Gastrocnemius medialis (tissue), 4 donors: Measurements from ENCODE around the gene ADRA2B.

Experiments
- POLR2A ChIP-seq, 2 donors: fragments of 450-650 bp; IDR thresholded peaks; one replicate each; pipeline ENCODE4 v1.6.1; 2017; ENCODE audit warnings: antibody characterized with exemption in 2 of 2, mild to moderate bottlenecking in 2 of 2, moderate library complexity in 2 of 2
- TF ChIP-seq, protein P1 (sequence below), 5 experiments: fragments of 450-650 bp in 3 of 5; fragments of 200-600 bp in 2 of 5; sonication (generic) in 2 of 5; IDR thresholded peaks in 4 of 5; conservative IDR thresholded peaks in 1 of 5; 1 replicate in 4 of 5; 2 replicates in 1 of 5; pipeline ENCODE4 v1.5.1; 2016 to 2019; ENCODE audit warnings: antibody characterized with exemption in 5 of 5, mild to moderate bottlenecking in 3 of 5, moderate library complexity in 3 of 5

DNA sequence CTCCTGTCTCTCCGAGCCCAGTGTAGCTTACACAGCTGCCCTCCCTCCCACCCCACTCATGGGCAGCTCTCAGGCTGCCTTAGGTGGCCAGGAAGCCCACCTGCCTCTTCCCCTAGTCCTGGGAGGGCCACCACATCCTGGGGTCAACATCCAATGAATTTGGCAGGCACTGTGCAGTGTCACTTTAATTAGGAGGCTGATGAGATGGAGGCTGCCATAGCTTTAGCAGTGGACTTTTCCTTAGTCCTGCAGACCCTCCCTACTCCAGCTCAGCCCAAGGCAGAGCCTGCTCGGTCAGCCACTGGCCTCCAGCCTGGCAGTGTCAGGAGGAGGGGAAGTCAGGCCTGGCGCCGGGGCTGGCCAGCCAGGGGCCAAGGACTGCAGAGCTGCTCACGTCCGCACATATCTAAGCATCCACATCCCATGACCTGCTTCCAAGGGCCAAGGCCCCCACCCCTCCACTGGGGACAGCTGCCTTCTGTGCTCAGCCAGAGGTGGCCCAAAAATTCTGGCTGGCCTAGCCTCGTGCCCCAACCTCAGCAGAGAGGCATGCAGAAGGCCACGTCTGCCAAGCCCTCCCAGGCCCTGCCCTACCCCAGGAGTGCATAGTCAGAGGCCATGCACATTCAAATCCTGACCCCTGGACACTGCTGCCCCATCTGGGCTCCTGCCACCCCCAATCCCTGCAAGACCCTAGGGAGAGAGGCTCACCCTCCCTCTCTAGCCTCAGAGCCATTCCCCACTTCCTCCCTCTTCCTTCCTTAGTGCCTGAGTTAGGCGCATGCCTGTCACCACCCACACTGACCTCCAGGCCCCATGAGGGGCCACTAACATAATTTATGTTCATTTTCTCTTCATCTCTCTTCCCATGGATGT is 33.1 kb downstream of the ADRA2B start:
- TF ChIP-seq POLR2A (IDR thresholded peaks at IDR 0.05) = no peak
- TF ChIP-seq, protein P1, sequence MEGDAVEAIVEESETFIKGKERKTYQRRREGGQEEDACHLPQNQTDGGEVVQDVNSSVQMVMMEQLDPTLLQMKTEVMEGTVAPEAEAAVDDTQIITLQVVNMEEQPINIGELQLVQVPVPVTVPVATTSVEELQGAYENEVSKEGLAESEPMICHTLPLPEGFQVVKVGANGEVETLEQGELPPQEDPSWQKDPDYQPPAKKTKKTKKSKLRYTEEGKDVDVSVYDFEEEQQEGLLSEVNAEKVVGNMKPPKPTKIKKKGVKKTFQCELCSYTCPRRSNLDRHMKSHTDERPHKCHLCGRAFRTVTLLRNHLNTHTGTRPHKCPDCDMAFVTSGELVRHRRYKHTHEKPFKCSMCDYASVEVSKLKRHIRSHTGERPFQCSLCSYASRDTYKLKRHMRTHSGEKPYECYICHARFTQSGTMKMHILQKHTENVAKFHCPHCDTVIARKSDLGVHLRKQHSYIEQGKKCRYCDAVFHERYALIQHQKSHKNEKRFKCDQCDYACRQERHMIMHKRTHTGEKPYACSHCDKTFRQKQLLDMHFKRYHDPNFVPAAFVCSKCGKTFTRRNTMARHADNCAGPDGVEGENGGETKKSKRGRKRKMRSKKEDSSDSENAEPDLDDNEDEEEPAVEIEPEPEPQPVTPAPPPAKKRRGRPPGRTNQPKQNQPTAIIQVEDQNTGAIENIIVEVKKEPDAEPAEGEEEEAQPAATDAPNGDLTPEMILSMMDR (IDR thresholded peaks at IDR 0.05 in 4 of 5, conservative IDR thresholded peaks at IDR 0.05 in 1 of 5) = no peak
